Measurements from ENCODE around the gene PNPLA6.

- TF ChIP-seq ZNF274 (IDR thresholded peaks at IDR 0.05; ENCODE audit: borderline replicate concordance, extremely low read depth, low read length), result no peak
- TF ChIP-seq EP300 (IDR thresholded peaks at IDR 0.05; ENCODE audit: borderline replicate concordance in 1 of 2, low read depth in 2 of 2, low read length in 2 of 2), result no peak
- TF ChIP-seq GABPA (IDR thresholded peaks at IDR 0.05; ENCODE audit: borderline replicate concordance, insufficient read depth, low read length), result no peak
- no peak for TF ChIP-seq POLR2A (IDR thresholded peaks at IDR 0.05; ENCODE audit: control extremely low read depth in 1 of 2, low read depth in 2 of 2, low read length in 2 of 2)
- no peak for TF ChIP-seq CTCF (IDR thresholded peaks at IDR 0.05; ENCODE audit: control extremely low read depth in 1 of 3, insufficient read depth in 1 of 3, low read depth in 1 of 3, low read length in 3 of 3)
- TF ChIP-seq YY1 (IDR thresholded peaks at IDR 0.05; ENCODE audit: low read depth, low read length), result no peak
- no peak for TF ChIP-seq MAFK (IDR thresholded peaks at IDR 0.05; ENCODE audit: low read depth, low read length)
- TF ChIP-seq, protein P1, sequence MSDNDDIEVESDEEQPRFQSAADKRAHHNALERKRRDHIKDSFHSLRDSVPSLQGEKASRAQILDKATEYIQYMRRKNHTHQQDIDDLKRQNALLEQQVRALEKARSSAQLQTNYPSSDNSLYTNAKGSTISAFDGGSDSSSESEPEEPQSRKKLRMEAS (IDR thresholded peaks at IDR 0.05), result no peak
- no peak for TF ChIP-seq SP1 (IDR thresholded peaks at IDR 0.05; ENCODE audit: low read depth, low read length)
Measured at GRCh38 chr19:7535998-7536695, 630 bp downstream of the PNPLA6 start.

Data from H1 (cell line).